GM23338 (cell line): ENCODE measurements around the gene OTUD5. TPM values are rescaled to one million over a fixed set of nuclear protein-coding genes. Genes with fewer than 3 reads are reported as not detected.

ENCODE experiments used
- ATAC-seq: fragments of 200-7000 bp; cut with Tn5 transposase; 3 replicates; pipeline ENCODE4 v1.9.1; 2020
- DNase-seq: peaks from one replicate; pipeline ENCODE4 v3.0.0-alpha.2; 2015; ENCODE audit warnings: low spot score
- H2AFZ ChIP-seq: fragments of 200-600 bp; sonication (generic); 2 replicates; pipeline ENCODE4 v1.8.0; 2016; ENCODE audit warnings: antibody characterized with exemption, mild to moderate bottlenecking, moderate library complexity
- H3F3A ChIP-seq: fragments of 200-600 bp; sonication (generic); replicated peaks from 2 replicates; pipeline ENCODE4 v1.8.0; 2017; ENCODE audit warnings: antibody characterized with exemption, mixed run types, low read depth
- H3K27ac ChIP-seq: fragments of 200-600 bp; sonication (generic); 2 replicates; pipeline ENCODE4 v1.6.1; 2016; ENCODE audit warnings: low read depth
- H3K27me3 ChIP-seq: fragments of 200-600 bp; sonication (generic); 2 replicates; pipeline ENCODE4 v1.8.0; 2016; ENCODE audit warnings: mild to moderate bottlenecking, mixed run types, moderate library complexity; ENCODE audit not compliant: insufficient read depth
- H3K36me3 ChIP-seq: fragments of 200-600 bp; sonication (generic); 2 replicates; pipeline ENCODE4 v1.8.0; 2016; ENCODE audit warnings: mild to moderate bottlenecking; ENCODE audit not compliant: insufficient read depth
- H3K4me1 ChIP-seq: fragments of 200-600 bp; sonication (generic); 2 replicates; pipeline ENCODE4 v1.8.0; 2016; ENCODE audit warnings: mild to moderate bottlenecking, moderate library complexity; ENCODE audit not compliant: insufficient read depth
- H3K4me2 ChIP-seq: fragments of 200-600 bp; sonication (generic); 2 replicates; pipeline ENCODE4 v1.7.1; 2017; ENCODE audit warnings: mixed run types
- H3K4me3 ChIP-seq: fragments of 200-600 bp; sonication (generic); 2 replicates; pipeline ENCODE4 v1.6.1; 2016; ENCODE audit warnings: mixed run types
- H3K79me2 ChIP-seq: fragments of 200-600 bp; sonication (generic); replicated peaks from 2 replicates; pipeline ENCODE4 v1.8.0; 2017; ENCODE audit warnings: mild to moderate bottlenecking; ENCODE audit not compliant: insufficient read depth
- H3K9me2 ChIP-seq: fragments of 200-600 bp; sonication (generic); 2 replicates; pipeline ENCODE4 v1.8.0; 2017; ENCODE audit not compliant: insufficient read depth
- H4K20me1 ChIP-seq: fragments of 200-600 bp; sonication (generic); replicated peaks from 2 replicates; pipeline ENCODE4 v1.8.0; 2017; ENCODE audit warnings: mild to moderate bottlenecking; ENCODE audit not compliant: insufficient read depth
- H3K27ac Mint-ChIP-seq: 2 replicates; pipeline ENCODE4 v1.8.0; 2020; ENCODE audit warnings: inconsistent platforms, mild to moderate bottlenecking, moderate library complexity, mixed read lengths
- H3K27me3 Mint-ChIP-seq: 3 replicates; pipeline ENCODE4 v1.8.0; 2022; ENCODE audit warnings: low read depth, mild to moderate bottlenecking, moderate library complexity, mixed read lengths, inconsistent platforms; ENCODE audit not compliant: insufficient read depth, poor library complexity
- H3K36me3 Mint-ChIP-seq: 3 replicates; pipeline ENCODE4 v1.8.0; 2021; ENCODE audit warnings: low read depth, mild to moderate bottlenecking, inconsistent platforms, moderate library complexity, mixed read lengths
- H3K4me1 Mint-ChIP-seq: 3 replicates; pipeline ENCODE4 v1.8.0; 2020; ENCODE audit warnings: mild to moderate bottlenecking, inconsistent platforms, mixed read lengths
- H3K4me3 Mint-ChIP-seq: 3 replicates; pipeline ENCODE4 v1.8.0; 2021; ENCODE audit warnings: moderate library complexity, mild to moderate bottlenecking, inconsistent platforms, mixed read lengths
- H3K9me3 Mint-ChIP-seq: 3 replicates; pipeline ENCODE4 v1.8.0; 2020; ENCODE audit warnings: moderate library complexity, mild to moderate bottlenecking, inconsistent platforms, mixed read lengths
- CREB1 ChIP-seq: fragments of 250-450 bp; sonication (Bioruptor Pico); IDR thresholded peaks from 2 replicates; pipeline ENCODE4 v1.5.0; 2020; ENCODE audit warnings: low read depth, mild to moderate bottlenecking, moderate library complexity
- EZH2 ChIP-seq: fragments of 200-600 bp; sonication (generic); IDR thresholded peaks from one replicate; pipeline ENCODE4 v1.8.0; 2017; ENCODE audit warnings: antibody characterized with exemption, mild to moderate bottlenecking, low read depth; ENCODE audit not compliant: unreplicated experiment
- EZH2phosphoT487 ChIP-seq: fragments of 200-600 bp; sonication (generic); IDR thresholded peaks from one replicate; pipeline ENCODE4 v1.8.1; 2018; ENCODE audit warnings: antibody characterized with exemption; ENCODE audit not compliant: unreplicated experiment
- JUNB ChIP-seq: IDR thresholded peaks from one replicate; pipeline ENCODE4 v1.6.1; 2016; ENCODE audit warnings: antibody characterized with exemption; ENCODE audit not compliant: unreplicated experiment
- STAT1 ChIP-seq: IDR thresholded peaks from one replicate; pipeline ENCODE4 v1.6.1; 2016; ENCODE audit warnings: antibody characterized with exemption; ENCODE audit not compliant: unreplicated experiment
- ZNF114 ChIP-seq: fragments of 250-450 bp; sonication (Bioruptor Pico); IDR thresholded peaks from 2 replicates; pipeline ENCODE4 v1.5.0; 2020; ENCODE audit warnings: mild to moderate bottlenecking, moderate library complexity
- ZNF331 ChIP-seq: fragments of 250-450 bp; sonication (Bioruptor Pico); IDR thresholded peaks from 2 replicates; pipeline ENCODE4 v1.5.0; 2020; ENCODE audit warnings: low read depth, mild to moderate bottlenecking, moderate library complexity
- polyA plus RNA-seq: library from polyadenylated mRNA; unstranded; fragments of >200 nt; fragmentation: Nextera tagmentation; extraction: Ambion mirVana; gene quantifications from 2 replicates; pipeline ENCODE4 v1.2.1, GENCODE V29; 2016
- total RNA-seq: library from RNA; depleted of rRNA; stranded (reverse); fragments of >200 nt; shearing (Covaris generic); gene quantifications from 2 replicates; pipeline ENCODE4 v1.2.3, GENCODE V29; 2014
- TF ChIP-seq, protein P1 (sequence below): IDR thresholded peaks from one replicate; pipeline ENCODE4 v1.6.1; 2018; ENCODE audit warnings: antibody characterized with exemption; ENCODE audit not compliant: unreplicated experiment
- TF ChIP-seq, protein P2 (sequence below): IDR thresholded peaks from 2 replicates; pipeline ENCODE4 v1.6.1; 2016; ENCODE audit warnings: antibody characterized with exemption
- TF ChIP-seq, protein P3 (sequence below): fragments of 250-450 bp; sonication (Bioruptor Pico); IDR thresholded peaks from 2 replicates; pipeline ENCODE4 v1.5.0; 2020; ENCODE audit warnings: mild to moderate bottlenecking, moderate library complexity

The OTUD5 gene
- total and polyA plus RNA-seq, 2 experiments from 2014 or later = 23.5 to 56.5 TPM

DNA sequence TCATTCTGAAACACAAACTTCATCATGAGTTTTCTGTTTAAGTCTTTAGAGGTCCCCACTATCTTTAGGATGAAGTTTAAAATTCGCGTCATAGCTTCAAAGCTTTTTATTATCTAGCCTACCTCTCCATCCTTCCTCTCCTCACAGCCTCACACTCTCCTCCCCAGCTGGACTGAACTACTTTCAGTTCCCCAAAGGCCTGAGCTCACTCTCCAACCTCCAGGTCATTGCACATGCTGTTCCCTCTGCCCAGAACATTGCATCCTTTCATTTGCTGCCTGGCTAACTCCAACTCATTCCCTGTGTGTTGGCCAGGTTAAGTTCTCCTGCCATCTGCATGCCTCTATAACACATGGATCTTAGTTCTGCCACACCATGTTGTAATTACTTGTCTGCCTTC is 2.9 kb upstream of the OTUD5 start:
- Mint-ChIP-seq H3K36me3 (peaks cover 10% of the 10 kb centered on the region; the same call in 2 of the 3 replicates), H3K4me3 (no peak overlapping the region), H3K27me3 (peaks cover 11% of the 10 kb centered on the region), H3K4me1 (peaks cover 11% of the 10 kb centered on the region; the same call in 2 of the 3 replicates), H3K27ac (no peak overlapping the region), H3K9me3 (no peaks in the 10 kb centered on the region)
- H3K4me3 ChIP-seq = no peak overlapping the region
- no peak overlapping the region for H3K27ac ChIP-seq
- ATAC-seq (no peak), DNase-seq (no peak)
- no peaks in the 10 kb centered on the region for H3K27me3 ChIP-seq
- no peaks in the 10 kb centered on the region for H3K36me3 ChIP-seq
- no peaks in the 10 kb centered on the region for H3F3A ChIP-seq
- H3K79me2 ChIP-seq = peaks cover 18% of the 10 kb centered on the region
- TF ChIP-seq, protein P1, sequence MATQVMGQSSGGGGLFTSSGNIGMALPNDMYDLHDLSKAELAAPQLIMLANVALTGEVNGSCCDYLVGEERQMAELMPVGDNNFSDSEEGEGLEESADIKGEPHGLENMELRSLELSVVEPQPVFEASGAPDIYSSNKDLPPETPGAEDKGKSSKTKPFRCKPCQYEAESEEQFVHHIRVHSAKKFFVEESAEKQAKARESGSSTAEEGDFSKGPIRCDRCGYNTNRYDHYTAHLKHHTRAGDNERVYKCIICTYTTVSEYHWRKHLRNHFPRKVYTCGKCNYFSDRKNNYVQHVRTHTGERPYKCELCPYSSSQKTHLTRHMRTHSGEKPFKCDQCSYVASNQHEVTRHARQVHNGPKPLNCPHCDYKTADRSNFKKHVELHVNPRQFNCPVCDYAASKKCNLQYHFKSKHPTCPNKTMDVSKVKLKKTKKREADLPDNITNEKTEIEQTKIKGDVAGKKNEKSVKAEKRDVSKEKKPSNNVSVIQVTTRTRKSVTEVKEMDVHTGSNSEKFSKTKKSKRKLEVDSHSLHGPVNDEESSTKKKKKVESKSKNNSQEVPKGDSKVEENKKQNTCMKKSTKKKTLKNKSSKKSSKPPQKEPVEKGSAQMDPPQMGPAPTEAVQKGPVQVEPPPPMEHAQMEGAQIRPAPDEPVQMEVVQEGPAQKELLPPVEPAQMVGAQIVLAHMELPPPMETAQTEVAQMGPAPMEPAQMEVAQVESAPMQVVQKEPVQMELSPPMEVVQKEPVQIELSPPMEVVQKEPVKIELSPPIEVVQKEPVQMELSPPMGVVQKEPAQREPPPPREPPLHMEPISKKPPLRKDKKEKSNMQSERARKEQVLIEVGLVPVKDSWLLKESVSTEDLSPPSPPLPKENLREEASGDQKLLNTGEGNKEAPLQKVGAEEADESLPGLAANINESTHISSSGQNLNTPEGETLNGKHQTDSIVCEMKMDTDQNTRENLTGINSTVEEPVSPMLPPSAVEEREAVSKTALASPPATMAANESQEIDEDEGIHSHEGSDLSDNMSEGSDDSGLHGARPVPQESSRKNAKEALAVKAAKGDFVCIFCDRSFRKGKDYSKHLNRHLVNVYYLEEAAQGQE = no peak
- TF ChIP-seq ZNF114 (CRISPR knock-in tag) (no peak), EZH2phosphoT487 (no peak), EZH2 (no peak), CREB1 (no peak), ZNF331 (CRISPR knock-in tag) (no peak), STAT1 (no peak), JUNB (no peak)
- TF ChIP-seq, protein P2, sequence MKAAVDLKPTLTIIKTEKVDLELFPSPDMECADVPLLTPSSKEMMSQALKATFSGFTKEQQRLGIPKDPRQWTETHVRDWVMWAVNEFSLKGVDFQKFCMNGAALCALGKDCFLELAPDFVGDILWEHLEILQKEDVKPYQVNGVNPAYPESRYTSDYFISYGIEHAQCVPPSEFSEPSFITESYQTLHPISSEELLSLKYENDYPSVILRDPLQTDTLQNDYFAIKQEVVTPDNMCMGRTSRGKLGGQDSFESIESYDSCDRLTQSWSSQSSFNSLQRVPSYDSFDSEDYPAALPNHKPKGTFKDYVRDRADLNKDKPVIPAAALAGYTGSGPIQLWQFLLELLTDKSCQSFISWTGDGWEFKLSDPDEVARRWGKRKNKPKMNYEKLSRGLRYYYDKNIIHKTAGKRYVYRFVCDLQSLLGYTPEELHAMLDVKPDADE = no peak
- TF ChIP-seq, protein P3, sequence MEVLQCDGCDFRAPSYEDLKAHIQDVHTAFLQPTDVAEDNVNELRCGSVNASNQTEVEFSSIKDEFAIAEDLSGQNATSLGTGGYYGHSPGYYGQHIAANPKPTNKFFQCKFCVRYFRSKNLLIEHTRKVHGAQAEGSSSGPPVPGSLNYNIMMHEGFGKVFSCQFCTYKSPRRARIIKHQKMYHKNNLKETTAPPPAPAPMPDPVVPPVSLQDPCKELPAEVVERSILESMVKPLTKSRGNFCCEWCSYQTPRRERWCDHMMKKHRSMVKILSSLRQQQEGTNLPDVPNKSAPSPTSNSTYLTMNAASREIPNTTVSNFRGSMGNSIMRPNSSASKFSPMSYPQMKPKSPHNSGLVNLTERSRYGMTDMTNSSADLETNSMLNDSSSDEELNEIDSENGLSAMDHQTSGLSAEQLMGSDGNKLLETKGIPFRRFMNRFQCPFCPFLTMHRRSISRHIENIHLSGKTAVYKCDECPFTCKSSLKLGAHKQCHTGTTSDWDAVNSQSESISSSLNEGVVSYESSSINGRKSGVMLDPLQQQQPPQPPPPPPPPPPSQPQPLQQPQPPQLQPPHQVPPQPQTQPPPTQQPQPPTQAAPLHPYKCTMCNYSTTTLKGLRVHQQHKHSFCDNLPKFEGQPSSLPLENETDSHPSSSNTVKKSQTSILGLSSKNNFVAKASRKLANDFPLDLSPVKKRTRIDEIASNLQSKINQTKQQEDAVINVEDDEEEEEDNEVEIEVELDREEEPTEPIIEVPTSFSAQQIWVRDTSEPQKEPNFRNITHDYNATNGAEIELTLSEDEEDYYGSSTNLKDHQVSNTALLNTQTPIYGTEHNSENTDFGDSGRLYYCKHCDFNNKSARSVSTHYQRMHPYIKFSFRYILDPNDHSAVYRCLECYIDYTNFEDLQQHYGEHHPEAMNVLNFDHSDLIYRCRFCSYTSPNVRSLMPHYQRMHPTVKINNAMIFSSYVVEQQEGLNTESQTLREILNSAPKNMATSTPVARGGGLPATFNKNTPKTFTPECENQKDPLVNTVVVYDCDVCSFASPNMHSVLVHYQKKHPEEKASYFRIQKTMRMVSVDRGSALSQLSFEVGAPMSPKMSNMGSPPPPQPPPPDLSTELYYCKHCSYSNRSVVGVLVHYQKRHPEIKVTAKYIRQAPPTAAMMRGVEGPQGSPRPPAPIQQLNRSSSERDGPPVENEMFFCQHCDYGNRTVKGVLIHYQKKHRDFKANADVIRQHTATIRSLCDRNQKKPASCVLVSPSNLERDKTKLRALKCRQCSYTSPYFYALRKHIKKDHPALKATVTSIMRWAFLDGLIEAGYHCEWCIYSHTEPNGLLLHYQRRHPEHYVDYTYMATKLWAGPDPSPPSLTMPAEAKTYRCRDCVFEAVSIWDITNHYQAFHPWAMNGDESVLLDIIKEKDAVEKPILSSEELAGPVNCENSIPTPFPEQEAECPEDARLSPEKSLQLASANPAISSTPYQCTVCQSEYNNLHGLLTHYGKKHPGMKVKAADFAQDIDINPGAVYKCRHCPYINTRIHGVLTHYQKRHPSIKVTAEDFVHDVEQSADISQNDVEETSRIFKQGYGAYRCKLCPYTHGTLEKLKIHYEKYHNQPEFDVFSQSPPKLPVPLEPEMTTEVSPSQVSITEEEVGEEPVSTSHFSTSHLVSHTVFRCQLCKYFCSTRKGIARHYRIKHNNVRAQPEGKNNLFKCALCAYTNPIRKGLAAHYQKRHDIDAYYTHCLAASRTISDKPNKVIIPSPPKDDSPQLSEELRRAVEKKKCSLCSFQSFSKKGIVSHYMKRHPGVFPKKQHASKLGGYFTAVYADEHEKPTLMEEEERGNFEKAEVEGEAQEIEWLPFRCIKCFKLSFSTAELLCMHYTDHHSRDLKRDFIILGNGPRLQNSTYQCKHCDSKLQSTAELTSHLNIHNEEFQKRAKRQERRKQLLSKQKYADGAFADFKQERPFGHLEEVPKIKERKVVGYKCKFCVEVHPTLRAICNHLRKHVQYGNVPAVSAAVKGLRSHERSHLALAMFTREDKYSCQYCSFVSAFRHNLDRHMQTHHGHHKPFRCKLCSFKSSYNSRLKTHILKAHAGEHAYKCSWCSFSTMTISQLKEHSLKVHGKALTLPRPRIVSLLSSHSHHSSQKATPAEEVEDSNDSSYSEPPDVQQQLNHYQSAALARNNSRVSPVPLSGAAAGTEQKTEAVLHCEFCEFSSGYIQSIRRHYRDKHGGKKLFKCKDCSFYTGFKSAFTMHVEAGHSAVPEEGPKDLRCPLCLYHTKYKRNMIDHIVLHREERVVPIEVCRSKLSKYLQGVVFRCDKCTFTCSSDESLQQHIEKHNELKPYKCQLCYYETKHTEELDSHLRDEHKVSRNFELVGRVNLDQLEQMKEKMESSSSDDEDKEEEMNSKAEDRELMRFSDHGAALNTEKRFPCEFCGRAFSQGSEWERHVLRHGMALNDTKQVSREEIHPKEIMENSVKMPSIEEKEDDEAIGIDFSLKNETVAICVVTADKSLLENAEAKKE = no peak
- no peak overlapping the region for H2AFZ ChIP-seq
- H3K4me1 ChIP-seq = no peaks in the 10 kb centered on the region
- no peak overlapping the region for H3K4me2 ChIP-seq
- H3K9me2 ChIP-seq = no peaks in the 10 kb centered on the region
- no peaks in the 10 kb centered on the region; the same call in 1 of the 2 replicates for H4K20me1 ChIP-seq
